H1 (cell line): Measurements from ENCODE around the gene KIF25. TPM values are rescaled to one million over a fixed set of nuclear protein-coding genes. Genes with fewer than 3 reads are reported as not detected.

ENCODE experiments used
- CTCF ChIA-PET: fragments of 300-600 bp; sonication (Branson Sonifier 250); formaldehyde crosslinking; loops from one replicate; lab custom pipeline; 2021; ENCODE audit not compliant: partially characterized antibody; lab: Charles Lee
- POLR2A ChIA-PET: fragments of 300-600 bp; sonication (Branson Sonifier 250); formaldehyde crosslinking; loops from one replicate; lab custom pipeline; 2021; ENCODE audit warnings: inconsistent platforms; ENCODE audit not compliant: partially characterized antibody; lab: Charles Lee
- DNase-seq, 2 experiments: peaks; one replicate each; pipeline versions ENCODE4 v3.0.0 to v3.0.0-alpha.2; 2010 to 2022; ENCODE audit warnings: low spot score in 2 of 2, low read depth in 1 of 2, mixed read lengths in 1 of 2
- FAIRE-seq: peaks from 2 replicates; lab custom pipeline; 2011; peaks lifted over from hg19 to GRCh38; lab: Jason Lieb, UNC
- H2AFZ ChIP-seq: 2 replicates; pipeline ENCODE4 v1.8.1; 2012; ENCODE audit warnings: low read length, inconsistent platforms
- H2AK5ac ChIP-seq: 2 replicates; pipeline ENCODE4 v1.6.1; 2013; ENCODE audit warnings: low read depth, low read length
- H2BK120ac ChIP-seq: replicated peaks from 2 replicates; pipeline ENCODE3; 2013; ENCODE audit warnings: low read depth, low read length, inconsistent platforms
- H2BK12ac ChIP-seq: 2 replicates; pipeline ENCODE4 v1.6.1; 2013; ENCODE audit warnings: low read depth, low read length
- H2BK15ac ChIP-seq: 2 replicates; pipeline ENCODE4 v1.6.1; 2013; ENCODE audit warnings: low read length
- H2BK20ac ChIP-seq: 2 replicates; pipeline ENCODE4 v1.6.1; 2013; ENCODE audit warnings: low read length
- H2BK5ac ChIP-seq: 2 replicates; pipeline ENCODE4 v1.6.1; 2013; ENCODE audit warnings: low read depth, low read length
- H3K14ac ChIP-seq: 2 replicates; pipeline ENCODE4 v1.6.1; 2013; ENCODE audit warnings: inconsistent platforms; ENCODE audit not compliant: insufficient read length
- H3K18ac ChIP-seq: 2 replicates; pipeline ENCODE4 v1.6.1; 2013; ENCODE audit warnings: low read length; ENCODE audit errors: extremely low read depth
- H3K23ac ChIP-seq: 2 replicates; pipeline ENCODE4 v1.6.1; 2013; ENCODE audit warnings: inconsistent platforms; ENCODE audit not compliant: insufficient read length
- H3K23me2 ChIP-seq: 2 replicates; pipeline ENCODE4 v1.6.1; 2013; ENCODE audit warnings: low read depth, low read length
- H3K27ac ChIP-seq: 2 replicates; pipeline ENCODE4 v1.6.1; 2011; ENCODE audit warnings: low read depth, low read length, inconsistent platforms
- H3K27me3 ChIP-seq, 4 experiments: replicated peaks in 1 of 4; 1 replicate in 1 of 4; 2 replicates in 3 of 4; pipeline versions ENCODE4 v1.6.1 to v1.8.1; 2011 to 2013; ENCODE audit warnings: low read length in 3 of 4, mild to moderate bottlenecking in 3 of 4, inconsistent platforms in 2 of 4, mixed read lengths in 2 of 4, moderate library complexity in 1 of 4; ENCODE audit not compliant: control insufficient read depth in 3 of 4, insufficient read depth in 3 of 4; ENCODE audit errors: extremely low read depth in 1 of 4
- H3K36me3 ChIP-seq, 4 experiments: 2 replicates each; pipeline versions ENCODE4 v1.6.1 to v1.8.1; 2011 to 2013; ENCODE audit warnings: mild to moderate bottlenecking in 4 of 4, low read length in 3 of 4, moderate library complexity in 2 of 4, control low read depth in 1 of 4, inconsistent platforms in 1 of 4; ENCODE audit not compliant: insufficient read depth in 4 of 4, control insufficient read depth in 2 of 4
- H3K4ac ChIP-seq: replicated peaks from 2 replicates; pipeline ENCODE3; 2013; ENCODE audit warnings: low read length, low read depth, mixed read lengths, inconsistent platforms; ENCODE audit not compliant: insufficient read length
- H3K4me1 ChIP-seq, 4 experiments: replicated peaks in 1 of 4; 1 replicate in 1 of 4; 2 replicates in 3 of 4; pipeline versions ENCODE4 v1.6.1 to v1.8.1; 2011 to 2013; ENCODE audit warnings: low read length in 3 of 4, inconsistent platforms in 2 of 4, mixed read lengths in 1 of 4; ENCODE audit not compliant: insufficient read depth in 4 of 4, control insufficient read depth in 3 of 4
- H3K4me2 ChIP-seq, 2 experiments: 2 replicates each; pipeline versions ENCODE4 v1.6.1 to v1.8.1; 2011 to 2013; ENCODE audit warnings: low read depth in 2 of 2, low read length in 2 of 2, control low read depth in 1 of 2, inconsistent platforms in 1 of 2, mild to moderate bottlenecking in 1 of 2; ENCODE audit not compliant: insufficient read depth in 1 of 2
- H3K4me3 ChIP-seq, 4 experiments: fragments of 200-600, 300-600 bp in 1 of 4; sonication (generic), shearing (Covaris generic), sonication (Bioruptor Twin) in 1 of 4; 2 replicates each; pipeline versions ENCODE4 v1.5.1 to v1.8.1; 2011 to 2016; ENCODE audit warnings: low read length in 4 of 4, low read depth in 3 of 4, control low read depth in 2 of 4, inconsistent platforms in 2 of 4, mild to moderate bottlenecking in 2 of 4, mixed read lengths in 1 of 4, moderate library complexity in 1 of 4; ENCODE audit not compliant: insufficient read depth in 2 of 4; ENCODE audit errors: extremely low read depth in 1 of 4
- H3K56ac ChIP-seq: replicated peaks from 2 replicates; pipeline ENCODE3; 2013; ENCODE audit warnings: low read depth, mild to moderate bottlenecking, mixed read lengths, low read length, inconsistent platforms; ENCODE audit not compliant: insufficient read length
- H3K79me1 ChIP-seq: 2 replicates; pipeline ENCODE4 v1.6.1; 2013; ENCODE audit warnings: low read depth, low read length, control low read depth
- H3K79me2 ChIP-seq, 2 experiments: 2 replicates each; pipeline versions ENCODE4 v1.6.1 to v1.8.1; 2012 to 2013; ENCODE audit warnings: low read length in 2 of 2, mild to moderate bottlenecking in 2 of 2, inconsistent platforms in 1 of 2; ENCODE audit not compliant: insufficient read depth in 2 of 2, control insufficient read depth in 1 of 2
- H3K9ac ChIP-seq, 4 experiments: replicated peaks in 1 of 4; 1 replicate in 1 of 4; 2 replicates in 3 of 4; pipeline versions ENCODE4 v1.6.1 to v1.8.1; 2011 to 2013; ENCODE audit warnings: low read depth in 3 of 4, low read length in 3 of 4, control low read depth in 2 of 4, mild to moderate bottlenecking in 2 of 4, moderate library complexity in 2 of 4, inconsistent platforms in 1 of 4; ENCODE audit errors: extremely low read depth in 1 of 4
- H3K9me3 ChIP-seq, 2 experiments: 2 replicates each; pipeline versions ENCODE4 v1.6.1 to v1.8.1; 2012 to 2013; ENCODE audit warnings: mild to moderate bottlenecking in 2 of 2, moderate library complexity in 2 of 2, control low read depth in 1 of 2, inconsistent platforms in 1 of 2, low read depth in 1 of 2, low read length in 1 of 2, mixed read lengths in 1 of 2; ENCODE audit not compliant: insufficient read depth in 2 of 2
- H4K20me1 ChIP-seq, 2 experiments: replicated peaks in 1 of 2; 2 replicates each; pipeline versions ENCODE3 to v1.8.1; 2011 to 2013; ENCODE audit warnings: inconsistent platforms in 2 of 2, low read length in 2 of 2, mild to moderate bottlenecking in 1 of 2; ENCODE audit not compliant: insufficient read depth in 2 of 2, control insufficient read depth in 1 of 2
- H4K5ac ChIP-seq: 2 replicates; pipeline ENCODE4 v1.6.1; 2013; ENCODE audit warnings: low read length, low read depth, mixed read lengths, inconsistent platforms; ENCODE audit not compliant: insufficient read length
- H4K8ac ChIP-seq: 2 replicates; pipeline ENCODE4 v1.8.0; 2013; ENCODE audit warnings: mild to moderate bottlenecking, moderate library complexity, low read length, inconsistent platforms; ENCODE audit not compliant: insufficient read depth; ENCODE audit errors: extremely low read depth
- H4K91ac ChIP-seq: replicated peaks from 2 replicates; pipeline ENCODE3; 2013; ENCODE audit warnings: low read length, mixed read lengths, inconsistent platforms; ENCODE audit not compliant: insufficient read length
- ASH2L ChIP-seq: fragments of 200-600, 300-600 bp; sonication (generic); IDR thresholded peaks from one replicate; pipeline ENCODE4 v1.7.1; 2017; ENCODE audit warnings: low read length
- BCL11A ChIP-seq, 2 experiments: IDR thresholded peaks; one replicate each; pipeline ENCODE4 v1.6.1; 2011; ENCODE audit warnings: low read depth in 2 of 2, low read length in 2 of 2, mild to moderate bottlenecking in 2 of 2
- CREB1 ChIP-seq: IDR thresholded peaks from 2 replicates; pipeline ENCODE4 v1.6.1; 2012; ENCODE audit warnings: inconsistent platforms
- POLR2AphosphoS5 ChIP-seq: IDR thresholded peaks from 2 replicates; pipeline ENCODE4 v1.6.1; 2011; ENCODE audit warnings: low read depth, low read length
- SP4 ChIP-seq: IDR thresholded peaks from 2 replicates; pipeline ENCODE4 v1.6.1; 2012; ENCODE audit warnings: low read length, inconsistent platforms
- TAF1 ChIP-seq: IDR thresholded peaks from 2 replicates; pipeline ENCODE4 v1.6.1; 2011; ENCODE audit warnings: mild to moderate bottlenecking, low read depth, low read length
- TEAD4 ChIP-seq: IDR thresholded peaks from 2 replicates; pipeline ENCODE4 v1.6.1; 2012; ENCODE audit warnings: low read depth, low read length, inconsistent platforms, mixed read lengths
- USF2 ChIP-seq: IDR thresholded peaks from 2 replicates; pipeline ENCODE4 v1.6.1; 2011; ENCODE audit warnings: low read length, improper control_type of control experiment
- WGBS, 2 experiments: shearing (Covaris generic) in 1 of 2; methylation state at CpG; one replicate each; pipeline versions ENCODE4 v1.1.6 to v1.1.7; 2013 to 2015; ENCODE audit warnings: low lambda C conversion rate in 2 of 2, mixed read lengths in 2 of 2, inconsistent platforms in 1 of 2, low coverage in 1 of 2, missing lambda C conversion rate in 1 of 2; ENCODE audit not compliant: insufficient replicate concordance in 2 of 2, insufficient coverage in 1 of 2, insufficient read length in 1 of 2; ENCODE audit errors: extremely low coverage in 1 of 2, missing lambda C conversion rate in 1 of 2; 5-methylcytosine and 5-hydroxymethylcytosine counted together
- polyA plus RNA-seq, 7 experiments: library from polyadenylated mRNA; depleted of rRNA in 3 of 7; stranded (reverse) in 5 of 7; unstranded in 2 of 7; fragments of >200 nt in 5 of 7; fragments of 200-250 nt in 2 of 7; gene quantifications; 1 replicate in 5 of 7; 2 replicates in 1 of 7; 4 replicates in 1 of 7; pipeline versions ENCODE4 v1.2.1 to v1.2.3, GENCODE V29; 2011 to 2013; ENCODE audit warnings: missing spikeins in 2 of 7, mixed read lengths in 2 of 7
- total RNA-seq: library from RNA; stranded (reverse); fragmentation: NEBNext Ultra II Directional; extraction: Animal tissue kit (Norgen Biotek cat#: 25700); gene quantifications from 2 replicates; pipeline ENCODE4 v1.2.1, GENCODE V29; 2021
- TF ChIP-seq, protein P1 (sequence below): IDR thresholded peaks from 2 replicates; pipeline ENCODE4 v1.6.1; 2012; ENCODE audit warnings: inconsistent platforms

KIF25 gene
- total and polyA plus RNA-seq, 2 of the 8 experiments (the other 6 are each of a cell fraction or from before 2014, with no cell fraction given), result 1.5 to 2.0 TPM

DNA sequence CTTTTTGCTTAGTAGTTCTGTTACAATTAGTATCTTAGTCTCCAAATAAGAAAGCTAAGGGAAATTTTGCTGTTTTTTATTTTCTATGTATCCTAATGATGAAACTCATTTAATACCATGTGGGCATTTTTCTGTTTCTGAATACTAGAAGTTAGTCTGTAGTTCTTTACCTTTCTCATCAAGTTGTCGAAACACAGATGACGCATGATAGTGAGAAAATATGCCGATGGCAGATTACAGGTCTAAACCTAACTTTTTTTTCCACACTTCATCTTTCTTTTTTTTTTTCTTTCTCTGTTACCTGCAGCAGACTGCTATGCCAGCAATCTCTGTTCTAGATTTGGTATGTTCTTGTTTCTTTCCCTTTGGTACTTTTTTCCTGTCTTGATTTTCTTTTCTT lies 43.3 kb upstream of the KIF25 start:
- Histone ChIP-seq H3K36me3 (peaks cover 20 to 56% (median 35%) of the 10 kb centered on the region in 4 experiments), H2BK20ac (no peak overlapping the region), H3K79me1 (peaks cover 3% of the 10 kb centered on the region; the same call in 1 of the 2 replicates), H4K20me1 (peaks cover 2 to 7% of the 10 kb centered on the region in 2 experiments), H4K8ac (no peak overlapping the region), H3K79me2 (peaks cover 5 to 18% of the 10 kb centered on the region in 2 experiments; a peak in 3 of 4 replicates), H3K9ac (no peak overlapping the region), H3K56ac (no peak overlapping the region), H3K18ac (no peak overlapping the region), H2BK12ac (no peak overlapping the region), H3K27ac (no peak overlapping the region), H2BK120ac (no peak overlapping the region), H3K14ac (no peak overlapping the region), H3K4me2 (no peak overlapping the region), H2AK5ac (no peak overlapping the region), H3K23me2 (no peaks in the 10 kb centered on the region), H3K4me1 (no peaks in the 10 kb centered on the region), H3K23ac (no peak overlapping the region), H4K91ac (no peak overlapping the region), H2BK5ac (no peak overlapping the region), H3K4ac (no peak overlapping the region), H2AFZ (no peak overlapping the region), H3K27me3 (no peaks in the 10 kb centered on the region), H2BK15ac (no peak overlapping the region), H3K4me3 (no peak overlapping the region), H3K9me3 (no peaks in the 10 kb centered on the region), H4K5ac (no peak overlapping the region)
- CTCF ChIA-PET, result interaction anchor here (1.0 kb wide), 1 partner anchor 9 kb away, joined by 3 read pairs; no protein-coding TSS in a partner anchor
- DNase-seq, result no peak
- TF ChIP-seq TAF1 (no peak), BCL11A (IDR thresholded peaks at IDR 0.05; ENCODE audit: low read depth in 2 of 2, low read length in 2 of 2) (no peak), SP4 (no peak), TEAD4 (no peak), CREB1 (no peak), USF2 (no peak), ASH2L (no peak), POLR2AphosphoS5 (no peak)
- TF ChIP-seq, protein P1, sequence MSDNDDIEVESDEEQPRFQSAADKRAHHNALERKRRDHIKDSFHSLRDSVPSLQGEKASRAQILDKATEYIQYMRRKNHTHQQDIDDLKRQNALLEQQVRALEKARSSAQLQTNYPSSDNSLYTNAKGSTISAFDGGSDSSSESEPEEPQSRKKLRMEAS, result no peak
- POLR2A ChIA-PET, result no interaction called here
- no peak for FAIRE-seq
- 92% methylated on average over 3 of the region's 3 CpGs; no CpG with 5 or more reads in 1 of the 2 experiments for WGBS, 2 experiments
